Measurements from ENCODE around the gene LPP. TPM values are rescaled to one million over a fixed set of nuclear protein-coding genes. Genes with fewer than 3 reads are reported as not detected.

Gene LPP
- total RNA-seq, 1 experiment from 2014 or later = 264 TPM

GRCh38 chr3:188915127-188915526, 761.2 kb downstream of the LPP start:
- no TSS peak for BruUV-seq (replicated peaks)
- H3K27me3 Mint-ChIP-seq (ENCODE audit: unreplicated experiment) = no peaks in the 10 kb centered on the region
- H3K9me3 Mint-ChIP-seq (ENCODE audit: low read depth, unreplicated experiment) = peaks cover 2% of the 10 kb centered on the region
- no peak overlapping the region for H3K4me3 Mint-ChIP-seq (ENCODE audit: low read depth, unreplicated experiment)
- no peaks in the 10 kb centered on the region for H3K36me3 Mint-ChIP-seq (ENCODE audit: insufficient read depth, unreplicated experiment)
- intact Hi-C loops (cut with micrococcal nuclease; ENCODE audit: unreplicated experiment) = no loop called here
- no peak overlapping the region for H3K27ac Mint-ChIP-seq (ENCODE audit: unreplicated experiment)
- H3K4me1 Mint-ChIP-seq (ENCODE audit: low read depth, unreplicated experiment) = no peaks in the 10 kb centered on the region
- DNase-seq = no peak
- no peak for TF ChIP-seq CTCF (IDR thresholded peaks at IDR 0.05; ENCODE audit: unreplicated experiment)
- CTCF ChIA-PET = no interaction called here

GRCh38 chr3:188916934-188917401, 763.0 kb downstream of the LPP start:
- no peak for DNase-seq
- intact Hi-C loops (cut with micrococcal nuclease; ENCODE audit: unreplicated experiment) = no loop called here
- no peaks in the 10 kb centered on the region for H3K36me3 Mint-ChIP-seq (ENCODE audit: insufficient read depth, unreplicated experiment)
- no peak for TF ChIP-seq CTCF (IDR thresholded peaks at IDR 0.05; ENCODE audit: unreplicated experiment)
- H3K27ac Mint-ChIP-seq (ENCODE audit: unreplicated experiment) = no peak overlapping the region
- no peaks in the 10 kb centered on the region for H3K4me1 Mint-ChIP-seq (ENCODE audit: low read depth, unreplicated experiment)
- no TSS peak for BruUV-seq (replicated peaks)
- H3K27me3 Mint-ChIP-seq (ENCODE audit: unreplicated experiment) = no peaks in the 10 kb centered on the region
- CTCF ChIA-PET = no interaction called here
- H3K9me3 Mint-ChIP-seq (ENCODE audit: low read depth, unreplicated experiment) = peaks cover 2% of the 10 kb centered on the region
- H3K4me3 Mint-ChIP-seq (ENCODE audit: low read depth, unreplicated experiment) = no peak overlapping the region

GRCh38 chr3:188918093-188918492, 764.1 kb downstream of the LPP start:
- intact Hi-C loops (cut with micrococcal nuclease; ENCODE audit: unreplicated experiment) = no loop called here

GRCh38 chr3:188923671-188924070, 769.7 kb downstream of the LPP start:
- H3K36me3 Mint-ChIP-seq (ENCODE audit: insufficient read depth, unreplicated experiment) = no peaks in the 10 kb centered on the region
- CTCF ChIA-PET = no interaction called here
- no peak for TF ChIP-seq CTCF (IDR thresholded peaks at IDR 0.05; ENCODE audit: unreplicated experiment)
- no peak overlapping the region for H3K4me3 Mint-ChIP-seq (ENCODE audit: low read depth, unreplicated experiment)
- DNase-seq = no peak
- BruUV-seq (replicated peaks) = no TSS peak
- intact Hi-C loops (cut with micrococcal nuclease; ENCODE audit: unreplicated experiment) = no loop called here
- H3K4me1 Mint-ChIP-seq (ENCODE audit: low read depth, unreplicated experiment) = no peaks in the 10 kb centered on the region
- H3K27me3 Mint-ChIP-seq (ENCODE audit: unreplicated experiment) = no peaks in the 10 kb centered on the region
- peaks cover 2% of the 10 kb centered on the region for H3K9me3 Mint-ChIP-seq (ENCODE audit: low read depth, unreplicated experiment)
- no peak overlapping the region for H3K27ac Mint-ChIP-seq (ENCODE audit: unreplicated experiment)

More at GRCh38 chr3:188918093-188918492, 764.1 kb downstream of the LPP start:
- Mint-ChIP-seq H3K9me3 (ENCODE audit: low read depth, unreplicated experiment) (peaks cover 2% of the 10 kb centered on the region), H3K4me1 (ENCODE audit: low read depth, unreplicated experiment) (no peaks in the 10 kb centered on the region), H3K4me3 (ENCODE audit: low read depth, unreplicated experiment) (no peak overlapping the region), H3K27me3 (ENCODE audit: unreplicated experiment) (no peaks in the 10 kb centered on the region), H3K36me3 (ENCODE audit: insufficient read depth, unreplicated experiment) (no peaks in the 10 kb centered on the region), H3K27ac (ENCODE audit: unreplicated experiment) (no peak overlapping the region)
- BruUV-seq (replicated peaks) = no TSS peak
- TF ChIP-seq CTCF (IDR thresholded peaks at IDR 0.05; ENCODE audit: unreplicated experiment) = no peak
- CTCF ChIA-PET = interaction anchor here (1.2 kb wide), 1 partner anchor 18 kb away, joined by 4 read pairs; no protein-coding TSS in a partner anchor
- DNase-seq = no peak
